K562 (cell line): ENCODE results near the gene PHKA1. TPM values are rescaled to one million over a fixed set of nuclear protein-coding genes. Genes with fewer than 3 reads are reported as not detected.

Experiments used
- ATAC-seq: fragments of 200-7000 bp; cut with Tn5 transposase; 3 replicates; pipeline ENCODE4 v1.9.1; 2020; ENCODE audit warnings: moderate library complexity
- BruUV-seq: library from RNA; stranded (reverse); fragments of 400-500 nt; replicated peaks from 2 replicates; lab custom pipeline; 2021; lab: Mats Ljungman, UMichigan
- CTCF ChIA-PET: fragments of 300-600 bp; formaldehyde crosslinking; extraction: SDS; loops from one replicate; lab custom pipeline; 2021; ENCODE audit warnings: low intra/inter-chr PET ratio; lab: Yijun Ruan, JAX
- POLR2A ChIA-PET: fragments of 300-600, 350-650 bp; sonication (Branson Sonifier 250); formaldehyde crosslinking; extraction: SDS; loops from one replicate; lab custom pipeline; 2021; ENCODE audit warnings: antibody characterized with exemption, inconsistent platforms; lab: Yijun Ruan, JAX
- DNase-seq, 4 experiments: peaks; one replicate each; pipeline versions ENCODE4 v3.0.0 to v3.0.0-alpha.2; 2011 to 2018; ENCODE audit warnings: low spot score in 3 of 4, mixed read lengths in 3 of 4; ENCODE audit errors: extremely low read depth in 1 of 4
- FAIRE-seq: peaks from 2 replicates; lab custom pipeline; 2011; peaks lifted over from hg19 to GRCh38; lab: Jason Lieb, UNC
- H2AFZ ChIP-seq: 2 replicates; pipeline ENCODE4 v1.6.0; 2011; ENCODE audit warnings: low read depth, low read length, control low read depth, inconsistent platforms
- H3K27ac ChIP-seq: fragments of 200-600 bp; 3 replicates; pipeline ENCODE4 v1.8.0; 2011; ENCODE audit warnings: low read depth, mild to moderate bottlenecking, control low read depth, inconsistent platforms, low read length, moderate library complexity, mixed read lengths; ENCODE audit errors: extremely low read depth
- H3K27me3 ChIP-seq, 2 experiments: fragments of 300-600 bp in 1 of 2; 2 replicates in 1 of 2; 3 replicates in 1 of 2; pipeline versions ENCODE4 v1.6.0 to v1.8.0; 2011; ENCODE audit warnings: inconsistent platforms in 2 of 2, low read length in 2 of 2, mild to moderate bottlenecking in 1 of 2, mixed read lengths in 1 of 2, moderate library complexity in 1 of 2; ENCODE audit not compliant: control insufficient read depth in 2 of 2, insufficient read depth in 2 of 2
- H3K36me3 ChIP-seq: fragments of 300-600 bp; 3 replicates; pipeline ENCODE4 v1.8.0; 2011; ENCODE audit warnings: mild to moderate bottlenecking, low read length, inconsistent platforms; ENCODE audit not compliant: control insufficient read depth, insufficient read depth
- H3K4me1 ChIP-seq, 2 experiments: fragments of 200-600 bp in 1 of 2; replicated peaks in 1 of 2; 2 replicates in 1 of 2; 3 replicates in 1 of 2; pipeline versions ENCODE4 v1.5.1 to v1.8.0; 2011; ENCODE audit warnings: inconsistent platforms in 2 of 2, low read length in 2 of 2, mild to moderate bottlenecking in 1 of 2, mixed read lengths in 1 of 2, moderate library complexity in 1 of 2; ENCODE audit not compliant: control insufficient read depth in 2 of 2, insufficient read depth in 2 of 2
- H3K4me2 ChIP-seq: 2 replicates; pipeline ENCODE4 v1.6.1; 2011; ENCODE audit warnings: low read length, control low read depth, inconsistent platforms, mixed read lengths; ENCODE audit not compliant: insufficient read depth
- H3K4me3 ChIP-seq: fragments of 200-600 bp; sonication (generic), shearing (Covaris generic); 2 replicates; pipeline ENCODE4 v1.5.1; 2016; ENCODE audit warnings: control low read depth, inconsistent platforms
- H3K79me2 ChIP-seq: fragments of 200-600 bp; 3 replicates; pipeline ENCODE4 v1.8.0; 2011; ENCODE audit warnings: low read length, inconsistent platforms; ENCODE audit not compliant: control insufficient read depth, insufficient read depth
- H3K9ac ChIP-seq, 2 experiments: 2 replicates each; pipeline versions ENCODE4 v1.6.0 to v1.6.1; 2011; ENCODE audit warnings: low read depth in 2 of 2, low read length in 2 of 2, control low read depth in 1 of 2, inconsistent platforms in 1 of 2, mild to moderate bottlenecking in 1 of 2, mixed read lengths in 1 of 2; ENCODE audit not compliant: insufficient read depth in 1 of 2
- H3K9me1 ChIP-seq: one replicate; pipeline ENCODE4 v1.6.0; 2011; ENCODE audit warnings: inconsistent platforms, mild to moderate bottlenecking, low read length, moderate library complexity; ENCODE audit not compliant: control insufficient read depth, insufficient read depth
- H3K9me3 ChIP-seq: replicated peaks from 2 replicates; pipeline ENCODE4 v1.5.1; 2011; ENCODE audit warnings: low read depth, low read length, inconsistent platforms; ENCODE audit not compliant: control insufficient read depth, insufficient read depth
- H4K20me1 ChIP-seq: replicated peaks from 2 replicates; pipeline ENCODE4 v1.6.1; 2011; ENCODE audit warnings: low read length, inconsistent platforms, mixed read lengths; ENCODE audit not compliant: control insufficient read depth, insufficient read depth
- GTF2E2 ChIP-seq: fragments of 200-800 bp; sonication (Bioruptor generic); IDR thresholded peaks from 2 replicates; pipeline ENCODE4 v1.6.1; 2016; ENCODE audit warnings: missing genetic modification characterization, missing compliant biosample characterization
- HDGF ChIP-seq: fragments of 450-650 bp; IDR thresholded peaks from 2 replicates; pipeline ENCODE4 v1.6.1; 2016
- MAFG ChIP-seq: fragments of 450-650 bp; conservative IDR thresholded peaks from 2 replicates; pipeline ENCODE4 v1.6.1; 2016; ENCODE audit warnings: missing genetic modification characterization, missing compliant biosample characterization
- NFIX ChIP-seq: fragments of 250-450 bp; sonication (Bioruptor Pico); IDR thresholded peaks from 2 replicates; pipeline ENCODE4 v1.4.0; 2020; ENCODE audit warnings: low read depth, mild to moderate bottlenecking, moderate library complexity
- NRF1 ChIP-seq, 2 experiments: fragments of 450-650 bp; IDR thresholded peaks in 1 of 2; conservative IDR thresholded peaks in 1 of 2; 2 replicates each; pipeline ENCODE4 v1.6.1; 2014; ENCODE audit warnings: mild to moderate bottlenecking in 2 of 2
- RB1 ChIP-seq: fragments of 450-650 bp; IDR thresholded peaks from 2 replicates; pipeline ENCODE4 v1.6.1; 2017; ENCODE audit warnings: low read depth, mild to moderate bottlenecking
- SIX5 ChIP-seq, 2 experiments: IDR thresholded peaks; 2 replicates each; pipeline ENCODE4 v1.6.1; 2011; ENCODE audit warnings: low read length in 2 of 2, borderline replicate concordance in 1 of 2, low read depth in 1 of 2, mild to moderate bottlenecking in 1 of 2, moderate library complexity in 1 of 2; ENCODE audit not compliant: insufficient read depth in 1 of 2
- STAG1 ChIP-seq: sonication (generic); formaldehyde crosslinking; IDR thresholded peaks from 2 replicates; pipeline ENCODE4 v1.5.0; 2020; ENCODE audit warnings: missing genetic modification reagents, borderline replicate concordance
- SUPT5H ChIP-seq: fragments of 450-650 bp; IDR thresholded peaks from 2 replicates; pipeline ENCODE4 v1.6.1; 2016
- TRIM24 ChIP-seq, 2 experiments: fragments of 450-650 bp; IDR thresholded peaks; 2 replicates each; pipeline ENCODE4 v1.6.1; 2016
- WGBS: fragments of 100-300 bp; shearing (Covaris generic); methylation state at CpG from one replicate; pipeline ENCODE4 v1.1.6; 2016; ENCODE audit warnings: low coverage, mixed read lengths; ENCODE audit not compliant: insufficient coverage; ENCODE audit errors: missing lambda C conversion rate; 5-methylcytosine and 5-hydroxymethylcytosine counted together
- in situ Hi-C: fragments of 300-500 bp; cut with MboI; formaldehyde crosslinking; loops from 4 replicates; pipeline ENCODE4 v1.15.0; 2018; ENCODE audit warnings: inconsistent platforms, mixed read lengths
- intact Hi-C: fragments of 100-400 bp; cut with micrococcal nuclease; formaldehyde crosslinking; loops from 2 replicates; pipeline ENCODE4 v1.14.2; 2022
- polyA plus RNA-seq, 8 experiments: library from polyadenylated mRNA; depleted of rRNA in 4 of 8; stranded (reverse) in 5 of 8; unstranded in 3 of 8; fragments of >200 nt; fragmentation: Nextera tagmentation in 2 of 8; fragmentation: Illumina TruSeq in 1 of 8; extraction: Ambion mirVana in 2 of 8; extraction: Trizol in 1 of 8; gene quantifications; 2 replicates each; pipeline versions ENCODE4 v1.2.1 to v1.2.3, GENCODE V29; 2011 to 2014; ENCODE audit warnings: inconsistent platforms in 1 of 8, missing spikeins in 1 of 8
- total RNA-seq, 7 experiments: library from RNA; depleted of rRNA in 6 of 7; stranded (reverse); fragments of >200 nt in 6 of 7; fragmentation: Illumina TruSeq in 2 of 7; extraction: Trizol in 2 of 7; gene quantifications; 2 replicates each; pipeline versions ENCODE4 v1.2.1 to v1.2.3, GENCODE V29; 2011 to 2021; ENCODE audit warnings: low replicate concordance in 1 of 7
- TF ChIP-seq, protein P1 (sequence below): fragments of 450-650 bp; IDR thresholded peaks from 2 replicates; pipeline ENCODE4 v1.7.0; 2016; ENCODE audit warnings: borderline replicate concordance
- TF ChIP-seq, protein P2 (sequence below): sonication (generic); formaldehyde crosslinking; IDR thresholded peaks from 2 replicates; pipeline ENCODE4 v1.8.0; 2022; ENCODE audit warnings: missing genetic modification reagents, mild to moderate bottlenecking, moderate library complexity, borderline replicate concordance
- TF ChIP-seq, protein P3 (sequence below): fragments of 450-650 bp; IDR thresholded peaks from 2 replicates; pipeline ENCODE4 v1.6.1; 2017; ENCODE audit warnings: antibody characterized with exemption, mild to moderate bottlenecking

The PHKA1 gene
- total and polyA plus RNA-seq, 9 of the 15 experiments (the other 6 are each of a cell fraction or from before 2014, with no cell fraction given) = 2.4 to 9.6 (median 5.8) TPM

DNA sequence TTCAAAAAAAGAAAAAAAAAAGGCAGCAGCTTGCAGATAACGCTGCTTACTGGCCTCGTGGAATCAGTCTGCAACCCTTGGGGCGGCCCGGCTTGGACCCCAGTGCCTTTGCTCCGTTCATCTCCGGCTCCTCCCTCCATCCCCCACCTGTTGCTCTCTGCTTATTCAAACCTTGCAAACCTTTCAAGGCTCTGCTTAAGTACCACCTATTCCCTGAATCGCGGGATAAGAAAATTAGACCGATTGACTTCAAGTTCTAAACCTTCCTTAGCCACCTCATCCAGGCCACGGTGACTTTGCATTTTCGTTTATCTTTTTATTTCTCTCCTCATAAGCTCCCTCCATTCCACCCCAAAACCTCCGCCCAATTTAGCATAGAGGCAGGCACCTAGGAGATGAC lies 1.4 kb upstream of the PHKA1 start (continued):
- TF ChIP-seq MAFG (tag) = peak; percentile 79

DNA sequence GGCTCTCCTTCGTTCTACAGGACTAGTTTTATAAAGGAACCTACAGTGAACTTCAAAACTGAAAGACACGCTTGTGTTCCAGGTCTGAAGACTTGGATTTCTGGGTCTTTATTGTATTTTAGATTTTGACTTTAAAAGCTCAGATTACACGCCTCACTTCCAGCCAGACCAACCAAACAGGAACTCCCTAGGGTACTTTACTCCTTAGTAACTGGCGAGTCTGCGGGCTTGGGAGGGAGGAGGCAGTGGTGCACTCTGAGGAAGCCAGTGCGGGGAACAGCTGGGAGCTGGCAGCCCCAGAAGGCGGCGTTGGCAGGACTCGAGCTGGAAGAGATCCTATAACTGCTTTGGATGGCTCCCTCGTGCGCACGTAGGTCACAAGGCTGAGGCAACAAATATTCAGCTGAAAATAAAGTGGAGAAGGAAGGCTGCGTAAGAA lies 391 bp upstream of the PHKA1 start:
- peaks cover 0 to 6% of the 10 kb centered on the region in 2 experiments; a peak in 4 of 5 replicates for H3K4me1 ChIP-seq
- peak overlapping the region; percentile 38 for H3K4me3 ChIP-seq
- no peaks in the 10 kb centered on the region for H3K27me3 ChIP-seq
- no peaks in the 10 kb centered on the region for H4K20me1 ChIP-seq
- intact Hi-C loops (no loop called here), in situ Hi-C loops (no loop called here)
- H3K9me3 ChIP-seq = no peaks in the 10 kb centered on the region
- ATAC-seq (peak; percentile 51), DNase-seq (peak in 1 of 4 experiments; percentile 21), FAIRE-seq (no peak)
- H3K36me3 ChIP-seq = no peaks in the 10 kb centered on the region
- POLR2A ChIA-PET = interaction anchor here (0.6 to 0.7 kb wide), 2 partner anchors 414 to 475 kb away, joined by 3 read pairs; no protein-coding TSS in a partner anchor
- H3K9ac ChIP-seq = peak overlapping the region; percentile 61 to 77
- no TSS peak for BruUV-seq
- 5% methylated on average over 6 of the region's 13 CpGs for WGBS
- H3K79me2 ChIP-seq = peaks cover 5% of the 10 kb centered on the region; the same call in 2 of the 3 replicates
- CTCF ChIA-PET = no interaction called here
- peak overlapping the region; percentile 76 for H3K27ac ChIP-seq
- H3K4me2 ChIP-seq = peak overlapping the region; percentile 49
- H2AFZ ChIP-seq = peak overlapping the region; percentile 87
- no peaks in the 10 kb centered on the region for H3K9me1 ChIP-seq
- TF ChIP-seq SUPT5H (no peak), NRF1 (conservative IDR thresholded peaks at IDR 0.05 in 1 of 2, IDR thresholded peaks at IDR 0.05 in 1 of 2) (peak; percentile 35 to 53; a peak in 3 of 4 replicates), GTF2E2 (tag) (no peak), RB1 (no peak), SIX5 (IDR thresholded peaks at IDR 0.05; ENCODE audit: borderline replicate concordance in 1 of 2, insufficient read depth in 1 of 2, low read depth in 1 of 2, low read length in 2 of 2) (no peak), HDGF (no peak), STAG1 (CRISPR knock-in tag) (no peak), NFIX (CRISPR knock-in tag) (no peak), TRIM24 (IDR thresholded peaks at IDR 0.05) (no peak)
- TF ChIP-seq, protein P1, sequence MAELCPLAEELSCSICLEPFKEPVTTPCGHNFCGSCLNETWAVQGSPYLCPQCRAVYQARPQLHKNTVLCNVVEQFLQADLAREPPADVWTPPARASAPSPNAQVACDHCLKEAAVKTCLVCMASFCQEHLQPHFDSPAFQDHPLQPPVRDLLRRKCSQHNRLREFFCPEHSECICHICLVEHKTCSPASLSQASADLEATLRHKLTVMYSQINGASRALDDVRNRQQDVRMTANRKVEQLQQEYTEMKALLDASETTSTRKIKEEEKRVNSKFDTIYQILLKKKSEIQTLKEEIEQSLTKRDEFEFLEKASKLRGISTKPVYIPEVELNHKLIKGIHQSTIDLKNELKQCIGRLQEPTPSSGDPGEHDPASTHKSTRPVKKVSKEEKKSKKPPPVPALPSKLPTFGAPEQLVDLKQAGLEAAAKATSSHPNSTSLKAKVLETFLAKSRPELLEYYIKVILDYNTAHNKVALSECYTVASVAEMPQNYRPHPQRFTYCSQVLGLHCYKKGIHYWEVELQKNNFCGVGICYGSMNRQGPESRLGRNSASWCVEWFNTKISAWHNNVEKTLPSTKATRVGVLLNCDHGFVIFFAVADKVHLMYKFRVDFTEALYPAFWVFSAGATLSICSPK = no peak
- TF ChIP-seq, protein P2, sequence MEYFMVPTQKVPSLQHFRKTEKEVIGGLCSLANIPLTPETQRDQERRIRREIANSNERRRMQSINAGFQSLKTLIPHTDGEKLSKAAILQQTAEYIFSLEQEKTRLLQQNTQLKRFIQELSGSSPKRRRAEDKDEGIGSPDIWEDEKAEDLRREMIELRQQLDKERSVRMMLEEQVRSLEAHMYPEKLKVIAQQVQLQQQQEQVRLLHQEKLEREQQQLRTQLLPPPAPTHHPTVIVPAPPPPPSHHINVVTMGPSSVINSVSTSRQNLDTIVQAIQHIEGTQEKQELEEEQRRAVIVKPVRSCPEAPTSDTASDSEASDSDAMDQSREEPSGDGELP (CRISPR knock-in tag) = peak; percentile 38; the same call in 1 of the 2 replicates
- TF ChIP-seq, protein P3, sequence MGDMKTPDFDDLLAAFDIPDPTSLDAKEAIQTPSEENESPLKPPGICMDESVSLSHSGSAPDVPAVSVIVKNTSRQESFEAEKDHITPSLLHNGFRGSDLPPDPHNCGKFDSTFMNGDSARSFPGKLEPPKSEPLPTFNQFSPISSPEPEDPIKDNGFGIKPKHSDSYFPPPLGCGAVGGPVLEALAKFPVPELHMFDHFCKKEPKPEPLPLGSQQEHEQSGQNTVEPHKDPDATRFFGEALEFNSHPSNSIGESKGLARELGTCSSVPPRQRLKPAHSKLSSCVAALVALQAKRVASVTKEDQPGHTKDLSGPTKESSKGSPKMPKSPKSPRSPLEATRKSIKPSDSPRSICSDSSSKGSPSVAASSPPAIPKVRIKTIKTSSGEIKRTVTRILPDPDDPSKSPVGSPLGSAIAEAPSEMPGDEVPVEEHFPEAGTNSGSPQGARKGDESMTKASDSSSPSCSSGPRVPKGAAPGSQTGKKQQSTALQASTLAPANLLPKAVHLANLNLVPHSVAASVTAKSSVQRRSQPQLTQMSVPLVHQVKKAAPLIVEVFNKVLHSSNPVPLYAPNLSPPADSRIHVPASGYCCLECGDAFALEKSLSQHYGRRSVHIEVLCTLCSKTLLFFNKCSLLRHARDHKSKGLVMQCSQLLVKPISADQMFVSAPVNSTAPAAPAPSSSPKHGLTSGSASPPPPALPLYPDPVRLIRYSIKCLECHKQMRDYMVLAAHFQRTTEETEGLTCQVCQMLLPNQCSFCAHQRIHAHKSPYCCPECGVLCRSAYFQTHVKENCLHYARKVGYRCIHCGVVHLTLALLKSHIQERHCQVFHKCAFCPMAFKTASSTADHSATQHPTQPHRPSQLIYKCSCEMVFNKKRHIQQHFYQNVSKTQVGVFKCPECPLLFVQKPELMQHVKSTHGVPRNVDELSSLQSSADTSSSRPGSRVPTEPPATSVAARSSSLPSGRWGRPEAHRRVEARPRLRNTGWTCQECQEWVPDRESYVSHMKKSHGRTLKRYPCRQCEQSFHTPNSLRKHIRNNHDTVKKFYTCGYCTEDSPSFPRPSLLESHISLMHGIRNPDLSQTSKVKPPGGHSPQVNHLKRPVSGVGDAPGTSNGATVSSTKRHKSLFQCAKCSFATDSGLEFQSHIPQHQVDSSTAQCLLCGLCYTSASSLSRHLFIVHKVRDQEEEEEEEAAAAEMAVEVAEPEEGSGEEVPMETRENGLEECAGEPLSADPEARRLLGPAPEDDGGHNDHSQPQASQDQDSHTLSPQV = no peak
